ENCODE data around the gene LNPEP.
A peak's percentile ranks its signal among the peaks of the same experiment; 100 is the strongest.

The LNPEP gene

GRCh38 chr5:97004423-97005060 is 68.7 kb downstream of the LNPEP start:
- DNase-seq: peak; percentile 13

GRCh38 chr5:97006454-97007060 is 70.7 kb downstream of the LNPEP start:
- no peak for DNase-seq

DNA sequence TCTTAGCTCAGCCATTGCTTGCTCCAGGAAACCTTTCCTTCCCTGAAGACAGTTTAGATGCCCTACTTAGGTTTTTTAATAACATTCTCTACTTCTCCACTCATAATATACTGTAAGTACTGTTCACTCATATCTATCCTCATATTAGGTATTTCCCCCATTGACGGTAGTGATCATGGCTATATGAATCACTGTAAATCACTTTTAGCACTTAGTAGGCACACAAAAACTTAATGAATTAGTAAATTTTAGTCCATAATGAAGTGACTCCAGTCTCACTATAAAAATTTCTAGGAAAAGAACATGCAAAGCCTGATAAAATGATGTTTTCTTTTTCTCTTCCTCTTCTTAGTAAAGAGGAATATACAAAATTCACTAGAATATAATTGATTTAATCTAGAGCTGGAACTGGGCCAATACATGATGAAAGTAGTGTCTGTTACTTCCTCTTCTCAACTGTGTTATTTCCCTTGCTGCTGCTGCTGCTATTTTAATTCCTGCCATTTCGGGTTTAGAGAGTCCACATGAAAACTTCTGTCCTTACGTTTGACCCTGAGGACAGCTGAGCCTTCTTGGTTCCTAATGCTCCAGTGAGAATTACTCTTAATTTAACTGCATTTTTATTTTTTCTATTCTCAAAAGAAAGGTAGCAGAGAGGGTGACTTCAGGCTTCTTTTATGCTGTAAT is 73.5 kb downstream of the LNPEP start:
- peak; percentile 26 for DNase-seq

GRCh38 chr5:97009921-97010320 is 74.0 kb downstream of the LNPEP start:
- no peak for DNase-seq

DNA sequence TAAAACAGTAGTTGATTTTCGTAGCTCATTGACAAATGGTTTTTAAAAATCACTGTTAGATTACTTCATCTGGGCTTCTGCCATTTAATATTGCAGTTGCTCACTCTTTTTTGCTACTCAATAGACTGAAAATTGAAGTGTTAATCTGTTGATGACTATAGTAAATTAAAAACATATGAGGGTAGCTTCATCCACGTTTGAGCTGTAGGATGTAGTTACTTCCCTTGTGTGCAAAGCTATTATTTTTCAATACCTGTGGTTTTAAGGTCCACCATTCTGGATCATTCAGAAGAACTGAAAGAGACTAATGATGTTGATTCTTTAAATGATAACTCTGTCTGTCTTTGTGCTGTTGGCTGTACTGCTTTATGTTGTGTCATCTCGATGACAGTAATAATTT is 74.7 kb downstream of the LNPEP start:
- no peak for DNase-seq

DNA sequence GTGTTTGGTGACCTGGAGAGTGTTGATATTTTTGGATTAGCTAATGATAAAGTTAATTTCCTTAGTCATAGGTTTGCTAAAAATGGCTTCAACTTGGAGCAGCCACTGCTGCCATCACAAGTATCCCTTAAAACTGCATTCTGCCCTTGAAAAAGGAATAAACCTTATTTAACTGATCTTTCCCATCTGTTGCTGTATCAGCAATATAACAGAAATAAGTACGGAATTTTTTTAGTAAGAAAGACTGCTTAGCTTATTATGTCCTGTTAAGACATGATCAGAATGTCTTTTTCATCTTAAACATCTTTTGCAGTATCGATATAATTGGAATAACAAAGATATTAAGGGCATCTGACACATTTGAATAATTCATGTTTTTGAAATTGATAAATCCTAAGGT is 75.7 kb downstream of the LNPEP start:
- no peak for DNase-seq

DNA sequence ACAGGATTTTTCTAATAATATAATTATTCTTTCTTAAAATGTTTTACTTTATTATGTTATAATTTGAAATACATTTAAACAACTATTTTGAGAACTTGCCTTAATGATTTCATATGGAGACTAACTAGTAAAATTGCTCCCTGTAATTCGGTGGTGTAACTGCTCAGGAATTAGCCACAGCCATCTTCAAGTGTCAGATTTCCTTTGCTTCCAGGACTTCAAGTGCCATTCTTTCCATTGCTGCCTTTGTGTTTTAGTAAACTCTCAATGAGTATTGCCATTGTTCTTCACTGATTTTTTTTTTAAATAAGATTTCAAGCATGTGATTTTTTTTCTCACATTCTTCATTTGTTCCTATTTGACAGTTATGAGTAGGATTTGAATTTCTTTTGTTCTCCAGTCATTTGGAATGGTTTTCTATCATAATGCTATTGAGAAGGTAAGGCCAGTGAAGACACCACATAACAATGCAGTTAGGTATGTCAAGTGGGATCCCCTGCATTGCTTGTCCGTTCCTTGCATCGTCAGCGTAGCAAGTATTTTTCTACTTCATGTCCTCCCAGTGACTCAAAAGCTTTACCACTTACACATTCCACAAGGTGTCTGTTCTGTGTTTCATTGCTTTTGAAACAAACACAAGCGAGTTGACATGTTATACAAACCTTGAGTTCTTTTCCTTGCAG is 83.7 kb downstream of the LNPEP start:
- no peak for DNase-seq

GRCh38 chr5:97021416-97021815 is 85.5 kb downstream of the LNPEP start:
- no peak for DNase-seq

DNA sequence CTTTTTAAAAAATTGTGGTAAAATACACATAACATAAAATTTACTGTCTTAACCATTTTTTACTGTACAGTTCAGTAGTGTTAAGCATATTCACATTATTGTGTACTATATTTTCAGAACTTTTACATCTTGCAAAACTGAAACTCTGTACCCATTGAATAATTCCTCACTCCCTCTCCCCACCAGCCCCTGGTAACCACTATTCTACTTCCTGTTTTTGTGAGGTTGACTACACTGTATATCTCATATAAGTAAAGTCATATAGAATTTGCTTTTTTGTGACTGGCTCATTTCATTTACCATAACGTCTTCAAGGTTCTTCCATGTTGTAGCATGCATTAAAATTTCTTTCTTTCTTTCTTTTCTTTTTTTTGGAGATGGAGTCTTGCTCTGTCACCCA is 87.0 kb downstream of the LNPEP start:
- DNase-seq: peak; percentile 21

GRCh38 chr5:97026721-97027120 is 90.8 kb downstream of the LNPEP start:
- DNase-seq: no peak

DNA sequence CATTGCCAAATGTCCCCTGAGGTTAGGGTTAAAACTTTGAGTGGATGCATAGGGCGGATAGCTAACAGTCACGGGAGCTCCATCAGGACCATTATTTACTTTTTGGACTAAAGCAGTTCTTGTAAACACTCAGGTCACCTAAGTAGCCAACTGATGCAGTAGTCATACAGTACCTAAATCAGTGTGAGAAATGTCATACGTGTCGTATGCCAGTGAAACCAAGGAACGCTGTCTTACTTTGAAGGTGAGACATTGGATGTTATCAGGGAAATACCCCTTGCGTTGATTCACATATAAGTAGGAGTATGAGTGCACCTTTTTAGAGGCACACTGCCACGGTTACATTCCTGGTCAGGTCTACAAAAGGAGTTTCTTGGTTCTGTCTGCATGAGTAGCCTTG is 101.9 kb downstream of the LNPEP start:
- DNase-seq: no peak

GRCh38 chr5:97041239-97041638 is 105.4 kb downstream of the LNPEP start:
- DNase-seq: no peak

- DNase-seq: no peak
These were observed 107.1 kb downstream of the LNPEP start for GRCh38 chr5:97042996-97043395.

- no peak for DNase-seq
These were observed 107.6 kb downstream of the LNPEP start for GRCh38 chr5:97043511-97043910.

DNA sequence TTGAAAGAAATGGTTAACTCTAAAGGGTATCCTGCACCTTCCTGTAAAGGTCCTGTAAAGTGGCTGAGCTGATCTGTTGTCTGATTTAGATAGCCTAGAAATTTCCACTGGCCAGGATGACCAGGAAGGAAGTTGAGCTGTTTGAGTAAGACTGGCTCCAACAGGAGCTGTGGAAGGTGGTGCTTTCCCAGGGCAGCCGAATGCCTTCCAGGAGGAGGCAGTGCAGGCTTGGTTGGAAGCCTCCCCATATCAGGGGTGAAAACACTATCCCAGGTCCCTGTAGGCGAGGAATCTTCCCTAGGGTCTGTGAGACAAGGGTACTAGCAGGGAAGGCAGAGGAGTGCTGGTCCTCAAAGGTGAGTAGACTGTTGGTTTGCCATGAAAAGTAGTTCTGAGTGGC is 108.2 kb downstream of the LNPEP start:
- DNase-seq: no peak

DNA sequence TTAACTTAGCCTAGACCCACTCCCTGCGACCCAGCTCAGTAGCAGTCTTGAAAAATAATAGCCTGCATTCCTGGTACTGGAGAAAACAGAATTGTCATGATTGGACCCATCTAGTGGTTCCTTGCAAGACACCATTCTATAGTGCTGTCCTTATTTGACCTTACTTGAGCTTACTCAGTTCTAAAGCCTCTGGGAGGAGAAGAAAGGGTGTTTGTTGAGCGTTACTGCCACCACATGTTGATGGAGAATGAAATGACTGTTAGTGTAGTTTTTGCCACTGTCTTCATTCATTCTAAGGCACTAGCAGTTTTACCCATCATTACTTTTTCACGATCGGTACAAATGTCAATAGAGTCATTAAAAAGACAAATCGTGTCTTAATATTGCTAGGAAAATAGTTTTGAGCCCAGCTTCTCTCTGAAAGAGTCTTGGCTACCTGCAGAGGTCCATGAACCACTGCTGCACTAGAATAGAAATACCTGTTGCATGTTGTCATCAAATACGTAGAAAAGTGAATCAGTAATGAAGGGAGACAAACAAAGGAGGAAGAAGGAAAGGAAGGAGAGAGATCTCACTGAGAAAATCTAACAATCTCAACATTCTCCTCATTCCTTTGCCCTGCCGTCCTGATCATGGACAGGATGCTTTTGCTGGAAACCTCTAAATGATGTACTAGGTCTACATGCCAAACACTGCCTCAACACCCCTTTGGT is 110.5 kb downstream of the LNPEP start:
- peak; percentile 21 for DNase-seq

DNA sequence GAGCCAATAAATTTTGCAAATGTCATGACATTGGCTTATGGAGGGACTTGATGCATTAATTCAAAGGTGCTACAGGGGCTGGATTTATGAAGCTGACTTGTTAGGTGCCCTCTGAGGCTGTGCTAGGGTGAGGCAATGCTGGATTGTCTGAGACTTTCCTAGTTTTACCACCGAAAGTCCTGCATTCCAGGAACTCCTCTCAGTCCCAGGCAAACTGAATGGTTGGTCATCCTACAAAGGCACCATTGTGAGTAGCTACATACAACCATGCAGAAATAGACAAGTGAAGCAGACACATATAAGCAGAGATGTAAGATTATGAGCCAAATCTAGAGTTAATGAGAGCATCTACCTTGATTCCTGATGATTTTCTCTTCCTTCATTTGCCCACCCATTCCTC is 111.2 kb downstream of the LNPEP start:
- DNase-seq: no peak

DNA sequence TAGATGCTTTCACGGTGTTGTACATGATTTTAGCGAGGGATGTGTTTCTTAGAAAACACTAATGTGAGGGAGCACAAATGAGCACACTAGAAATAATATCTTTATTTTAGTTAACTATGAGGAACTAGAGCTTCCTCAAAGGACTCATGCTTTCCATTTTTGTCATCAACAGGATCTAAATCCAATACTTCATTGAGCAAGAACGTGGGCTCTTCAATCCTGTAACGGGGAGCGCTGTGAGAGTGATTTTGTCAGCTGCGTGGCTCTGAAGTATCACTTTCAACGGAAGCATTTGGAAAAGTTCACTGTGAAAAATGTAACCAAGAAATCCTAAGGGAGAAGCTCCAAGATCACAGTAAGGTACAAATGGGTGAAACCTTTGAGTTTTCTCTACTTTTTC is 113.3 kb downstream of the LNPEP start:
- DNase-seq: no peak

- no peak for DNase-seq
These were observed 120.4 kb downstream of the LNPEP start for GRCh38 chr5:97056263-97056662.

- no peak for DNase-seq
These were observed 126.2 kb downstream of the LNPEP start for GRCh38 chr5:97062046-97062445.

- DNase-seq: no peak
These were observed 127.4 kb downstream of the LNPEP start for GRCh38 chr5:97063251-97063650.

GRCh38 chr5:97065475-97065874 is 129.6 kb downstream of the LNPEP start:
- no peak for DNase-seq

GRCh38 chr5:97067296-97067850 is 131.5 kb downstream of the LNPEP start:
- DNase-seq: no peak

Measured in activated CD4-positive, alpha-beta T cell treated with anti-CD3 and anti-CD28 coated beads, Interleukin-2, amount 50 U/mL, for 16 hours (primary cell).